Measurements from ENCODE around the gene MBNL1. TPM values are rescaled to one million over a fixed set of nuclear protein-coding genes. Genes with fewer than 3 reads are reported as not detected.

The MBNL1 gene
- total and polyA plus RNA-seq, 2 of the 4 experiments (the other 2 are of a cell fraction): 127 to 664 TPM

DNA sequence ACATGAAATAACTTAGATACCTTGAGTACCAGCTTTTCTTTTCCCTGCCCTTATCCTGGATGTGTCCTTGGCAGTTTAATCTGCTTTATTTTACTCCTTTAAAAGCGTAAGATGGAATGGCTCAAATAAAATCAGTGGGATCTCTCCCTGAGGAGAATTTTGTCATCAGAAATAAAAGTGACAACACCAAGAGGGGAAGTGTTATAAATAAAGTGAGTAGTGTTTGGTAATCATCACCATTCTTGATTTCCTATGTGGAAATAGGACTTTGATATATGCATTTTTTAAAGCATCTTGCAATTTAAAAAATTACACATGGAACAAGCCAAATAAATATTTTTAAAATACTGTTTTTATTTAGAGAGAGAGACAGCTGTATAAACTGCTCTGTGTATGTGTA, 76.5 kb downstream of the MBNL1 start:
- TF ChIP-seq CHD1 (IDR thresholded peaks at IDR 0.05; ENCODE audit: low read depth, low read length) (no peak), RAD21 (IDR thresholded peaks at IDR 0.05; ENCODE audit: low read length) (no peak), POLR2A (IDR thresholded peaks at IDR 0.05; ENCODE audit: low read depth, low read length) (no peak), NFE2L2 (IDR thresholded peaks at IDR 0.05; ENCODE audit: low read depth, low read length) (no peak), SMC3 (IDR thresholded peaks at IDR 0.05; ENCODE audit: low read depth, low read length) (no peak), MAZ (IDR thresholded peaks at IDR 0.05; ENCODE audit: borderline replicate concordance, low read depth, low read length) (no peak), FOS (IDR thresholded peaks at IDR 0.05; ENCODE audit: low read depth, low read length) (no peak), USF2 (IDR thresholded peaks at IDR 0.05; ENCODE audit: low read depth, low read length) (no peak), MAFK (IDR thresholded peaks at IDR 0.05; ENCODE audit: low read depth, low read length) (no peak), MXI1 (IDR thresholded peaks at IDR 0.05; ENCODE audit: borderline replicate concordance, low read depth, low read length) (no peak)
- TF ChIP-seq, protein P1, sequence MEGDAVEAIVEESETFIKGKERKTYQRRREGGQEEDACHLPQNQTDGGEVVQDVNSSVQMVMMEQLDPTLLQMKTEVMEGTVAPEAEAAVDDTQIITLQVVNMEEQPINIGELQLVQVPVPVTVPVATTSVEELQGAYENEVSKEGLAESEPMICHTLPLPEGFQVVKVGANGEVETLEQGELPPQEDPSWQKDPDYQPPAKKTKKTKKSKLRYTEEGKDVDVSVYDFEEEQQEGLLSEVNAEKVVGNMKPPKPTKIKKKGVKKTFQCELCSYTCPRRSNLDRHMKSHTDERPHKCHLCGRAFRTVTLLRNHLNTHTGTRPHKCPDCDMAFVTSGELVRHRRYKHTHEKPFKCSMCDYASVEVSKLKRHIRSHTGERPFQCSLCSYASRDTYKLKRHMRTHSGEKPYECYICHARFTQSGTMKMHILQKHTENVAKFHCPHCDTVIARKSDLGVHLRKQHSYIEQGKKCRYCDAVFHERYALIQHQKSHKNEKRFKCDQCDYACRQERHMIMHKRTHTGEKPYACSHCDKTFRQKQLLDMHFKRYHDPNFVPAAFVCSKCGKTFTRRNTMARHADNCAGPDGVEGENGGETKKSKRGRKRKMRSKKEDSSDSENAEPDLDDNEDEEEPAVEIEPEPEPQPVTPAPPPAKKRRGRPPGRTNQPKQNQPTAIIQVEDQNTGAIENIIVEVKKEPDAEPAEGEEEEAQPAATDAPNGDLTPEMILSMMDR (conservative IDR thresholded peaks at IDR 0.05; ENCODE audit: low read depth, low read length): no peak
- Histone ChIP-seq H3K18ac (ENCODE audit: low read depth, low read length) (no peak overlapping the region), H2BK20ac (ENCODE audit: low read depth, low read length) (no peak overlapping the region), H4K8ac (ENCODE audit: low read depth in 2 of 2, low read length in 2 of 2) (no peak overlapping the region), H4K5ac (ENCODE audit: low read depth, low read length) (no peak overlapping the region), H3K36me3 (ENCODE audit: control insufficient read depth, insufficient read depth, low read length) (peaks cover 12% of the 10 kb centered on the region), H3K9me3 (ENCODE audit: control insufficient read depth, insufficient read depth, low read length) (no peaks in the 10 kb centered on the region), H4K91ac (ENCODE audit: insufficient read depth, low read depth, low read length) (no peak overlapping the region), H3K4ac (ENCODE audit: low read depth, low read length) (no peak overlapping the region), H3K56ac (ENCODE audit: extremely low read depth, insufficient read depth, low read length) (no peak overlapping the region), H2BK5ac (ENCODE audit: low read depth, low read length, poor library complexity, severe bottlenecking) (peak overlapping the region; percentile 24), H3K4me1 (ENCODE audit: control insufficient read depth, insufficient read depth, low read length) (peaks cover 9% of the 10 kb centered on the region; the same call in 1 of the 2 replicates), H2AK5ac (ENCODE audit: low read depth, low read length) (no peak overlapping the region), H2AK9ac (replicated peaks; ENCODE audit: low read depth, low read length, poor library complexity) (no peak overlapping the region), H3K4me3 (ENCODE audit: insufficient read depth, low read depth, low read length) (no peak overlapping the region), H3K79me1 (ENCODE audit: low read depth in 1 of 2, low read length in 2 of 2) (peaks cover 34 to 67% of the 10 kb centered on the region in 2 experiments), H3K9ac (ENCODE audit: low read depth, low read length) (no peak overlapping the region), H3K9me1 (ENCODE audit: insufficient read depth, low read length) (peaks cover 15% of the 10 kb centered on the region), H3K4me2 (ENCODE audit: low read depth, low read length) (no peak overlapping the region), H3K23ac (ENCODE audit: low read depth, low read length) (no peak overlapping the region), H3K27me3 (ENCODE audit: control insufficient read depth, insufficient read depth, low read length) (no peaks in the 10 kb centered on the region), H2AFZ (replicated peaks; ENCODE audit: low read length, poor library complexity) (no peak overlapping the region), H2BK15ac (ENCODE audit: low read depth, low read length) (no peak overlapping the region), H3K27ac (ENCODE audit: insufficient read depth, low read length) (no peak overlapping the region), H2BK120ac (ENCODE audit: low read depth, low read length) (no peak overlapping the region), H4K20me1 (ENCODE audit: insufficient read depth, low read length) (peaks cover 23% of the 10 kb centered on the region; the same call in 1 of the 2 replicates), H3K14ac (replicated peaks; ENCODE audit: low read depth, low read length) (no peak overlapping the region)
- dilution Hi-C loops (cut with HindIII; ENCODE audit: low sequenced_read_pairs, unreplicated experiment): no loop called here
- DNase-seq (no peak), ATAC-seq (ENCODE audit: low read depth) (no peak)
- ChIA-PET CTCF (interaction anchor here (1.2 kb wide), 1 partner anchor 12 kb away, joined by 3 read pairs; no protein-coding TSS in a partner anchor), POLR2A (ENCODE audit: unreplicated experiment) (no interaction called here)
- BruUV-seq (replicated peaks): no TSS peak
- WGBS, 2 experiments (ENCODE audit: extremely low coverage in 2 of 2, insufficient read length in 1 of 2): no CpG with 5 or more reads among the region's 1 CpG
- intact Hi-C loops (cut with micrococcal nuclease): no loop called here
- in situ Hi-C loops (cut with MboI; ENCODE audit: low sequenced_read_pairs): no loop called here
